Omental fat pad (tissue), 4 donors: ENCODE results near the gene PGBD5. TPM values are rescaled to one million over a fixed set of nuclear protein-coding genes. Genes with fewer than 3 reads are reported as not detected.

ENCODE experiments used
- ATAC-seq: fragments of 150-250 bp; one replicate; pipeline ENCODE4 v1.9.1; 2016; ENCODE audit warnings: mild to moderate bottlenecking, moderate library complexity; ENCODE audit not compliant: low FRiP score
- DNase-seq: peaks from one replicate; pipeline ENCODE4 v3.0.0-alpha.2; 2019; ENCODE audit warnings: low spot score
- total RNA-seq, 4 donors: library from RNA; depleted of rRNA; stranded (reverse); fragments of >200 nt; gene quantifications; one replicate each; pipeline ENCODE4 v1.1.0, GENCODE V29; 2016
- TF ChIP-seq, protein P1 (sequence below), 3 donors: fragments of 450-650 bp; IDR thresholded peaks; one replicate each; pipeline ENCODE4 v1.5.1; 2016 to 2017; ENCODE audit warnings: antibody characterized with exemption in 3 of 3, mild to moderate bottlenecking in 3 of 3, moderate library complexity in 2 of 3

The PGBD5 gene
- total RNA-seq, 4 donors from 2014 or later = 0.37 to 1.4 (median 0.60) TPM; not detected in 1

DNA sequence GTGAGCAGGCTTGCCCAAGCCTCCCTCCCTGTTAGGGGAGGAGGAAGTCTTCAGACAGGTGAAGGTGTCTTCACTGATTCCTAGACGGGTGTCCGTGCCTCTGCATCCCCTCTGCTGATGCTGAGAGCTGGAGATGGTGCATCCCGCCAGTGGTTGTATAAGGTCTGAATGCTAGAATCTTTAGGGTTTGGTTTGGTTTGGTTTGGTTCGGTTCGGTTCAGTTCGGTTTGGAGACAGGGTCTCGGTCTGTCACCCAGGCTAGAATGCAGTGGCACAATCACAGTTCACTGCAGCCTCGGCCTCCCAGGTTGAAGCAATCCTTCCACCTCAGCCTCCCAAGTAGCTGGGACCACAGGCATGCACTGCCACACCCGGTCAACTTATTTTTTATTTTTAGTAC is 153.6 kb downstream of the PGBD5 start:
- no peak for ATAC-seq
- no peak for DNase-seq
- TF ChIP-seq, protein P1, sequence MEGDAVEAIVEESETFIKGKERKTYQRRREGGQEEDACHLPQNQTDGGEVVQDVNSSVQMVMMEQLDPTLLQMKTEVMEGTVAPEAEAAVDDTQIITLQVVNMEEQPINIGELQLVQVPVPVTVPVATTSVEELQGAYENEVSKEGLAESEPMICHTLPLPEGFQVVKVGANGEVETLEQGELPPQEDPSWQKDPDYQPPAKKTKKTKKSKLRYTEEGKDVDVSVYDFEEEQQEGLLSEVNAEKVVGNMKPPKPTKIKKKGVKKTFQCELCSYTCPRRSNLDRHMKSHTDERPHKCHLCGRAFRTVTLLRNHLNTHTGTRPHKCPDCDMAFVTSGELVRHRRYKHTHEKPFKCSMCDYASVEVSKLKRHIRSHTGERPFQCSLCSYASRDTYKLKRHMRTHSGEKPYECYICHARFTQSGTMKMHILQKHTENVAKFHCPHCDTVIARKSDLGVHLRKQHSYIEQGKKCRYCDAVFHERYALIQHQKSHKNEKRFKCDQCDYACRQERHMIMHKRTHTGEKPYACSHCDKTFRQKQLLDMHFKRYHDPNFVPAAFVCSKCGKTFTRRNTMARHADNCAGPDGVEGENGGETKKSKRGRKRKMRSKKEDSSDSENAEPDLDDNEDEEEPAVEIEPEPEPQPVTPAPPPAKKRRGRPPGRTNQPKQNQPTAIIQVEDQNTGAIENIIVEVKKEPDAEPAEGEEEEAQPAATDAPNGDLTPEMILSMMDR (IDR thresholded peaks at IDR 0.05) = no peak

DNA sequence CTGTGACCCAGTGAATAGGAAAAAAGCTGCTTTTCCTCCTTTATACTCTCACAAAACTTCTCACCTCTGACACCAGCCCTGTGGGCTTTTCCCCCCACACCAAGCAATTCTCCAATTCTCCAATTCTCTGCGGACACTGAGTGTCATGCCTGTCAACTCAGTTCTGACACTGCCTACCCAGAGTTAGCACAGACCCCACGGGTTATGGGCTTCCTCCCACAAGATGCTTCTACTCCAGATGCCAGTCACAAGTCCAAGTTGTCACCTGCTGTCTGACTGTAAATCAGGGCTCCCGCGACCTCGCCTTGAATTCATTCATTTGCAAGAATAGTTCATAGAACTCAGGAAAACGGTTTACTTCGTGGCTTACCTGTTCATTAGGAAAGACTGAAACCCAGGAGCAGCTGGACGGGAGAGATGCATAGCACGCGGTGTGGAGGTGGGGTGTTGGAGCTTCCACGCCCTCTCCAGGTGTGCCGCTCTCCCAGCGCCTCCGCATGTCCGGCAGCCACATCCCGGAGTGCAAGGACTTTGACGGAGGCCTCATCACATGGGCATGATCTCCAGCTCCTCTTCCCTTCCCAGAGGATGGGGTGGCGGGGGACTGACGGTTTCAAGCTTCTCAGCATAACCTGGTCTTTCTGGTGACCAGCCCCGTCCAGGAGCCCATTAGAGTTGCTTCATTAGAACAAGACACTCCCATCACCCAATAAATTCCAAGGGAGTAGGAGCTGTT is 154.7 kb downstream of the PGBD5 start:
- ATAC-seq (no peak), DNase-seq (no peak)
- TF ChIP-seq, protein P1 (IDR thresholded peaks at IDR 0.05) = no peak

DNA sequence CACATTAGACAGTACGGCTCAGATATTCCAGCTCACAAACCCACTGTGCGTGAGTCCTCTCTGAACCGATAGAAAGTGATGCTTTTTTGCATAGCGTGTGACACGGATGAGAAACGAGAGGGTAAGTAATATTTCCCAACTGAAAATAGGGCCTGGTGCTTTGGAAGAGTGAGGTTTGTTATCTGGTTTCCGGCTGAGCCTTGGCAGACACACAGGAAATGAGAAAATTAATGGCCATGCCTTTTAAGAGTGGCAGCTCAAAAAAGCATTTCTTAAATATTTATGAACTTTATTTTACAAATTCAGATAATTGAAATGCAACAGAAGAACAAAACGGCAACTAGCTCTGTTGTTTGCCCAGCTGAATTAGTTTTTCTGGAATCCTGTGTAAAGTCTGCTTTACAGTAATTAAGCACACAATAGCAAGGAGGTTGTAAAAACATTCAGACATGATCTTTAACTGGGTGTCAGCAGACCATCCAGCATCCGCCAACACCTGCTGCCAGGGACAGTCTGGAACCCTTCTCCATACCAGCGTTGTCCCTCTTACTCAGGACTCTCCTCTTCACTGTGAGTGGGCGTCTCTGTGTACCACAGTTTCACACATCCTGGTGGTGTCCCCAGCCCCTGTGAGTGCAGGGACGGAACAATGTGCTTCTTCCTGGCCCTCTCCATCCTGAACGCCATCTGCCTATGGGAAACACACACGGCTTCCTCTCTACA is 155.4 kb downstream of the PGBD5 start:
- ATAC-seq (peak; percentile 27), DNase-seq (no peak)
- TF ChIP-seq, protein P1 (IDR thresholded peaks at IDR 0.05) = no peak

DNA sequence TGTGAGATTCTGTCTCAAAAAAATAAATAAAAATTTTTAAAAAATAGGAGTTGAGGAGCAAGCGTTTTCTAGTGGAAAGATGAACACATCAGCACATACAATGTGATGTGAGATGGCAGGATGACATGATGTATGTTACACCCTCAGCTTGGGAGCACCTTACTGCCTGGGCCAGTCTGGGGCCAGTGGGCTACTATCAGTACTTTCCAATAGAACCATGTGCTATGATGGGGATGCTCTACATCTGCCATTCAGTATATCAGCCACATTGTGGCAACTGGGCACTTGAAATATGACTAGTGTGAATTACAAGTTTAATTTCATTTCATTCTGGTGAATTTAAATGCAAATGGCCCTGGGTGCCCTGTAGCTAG is 156.0 kb downstream of the PGBD5 start:
- DNase-seq = no peak
- no peak for ATAC-seq
- TF ChIP-seq, protein P1 (IDR thresholded peaks at IDR 0.05) = no peak

DNA sequence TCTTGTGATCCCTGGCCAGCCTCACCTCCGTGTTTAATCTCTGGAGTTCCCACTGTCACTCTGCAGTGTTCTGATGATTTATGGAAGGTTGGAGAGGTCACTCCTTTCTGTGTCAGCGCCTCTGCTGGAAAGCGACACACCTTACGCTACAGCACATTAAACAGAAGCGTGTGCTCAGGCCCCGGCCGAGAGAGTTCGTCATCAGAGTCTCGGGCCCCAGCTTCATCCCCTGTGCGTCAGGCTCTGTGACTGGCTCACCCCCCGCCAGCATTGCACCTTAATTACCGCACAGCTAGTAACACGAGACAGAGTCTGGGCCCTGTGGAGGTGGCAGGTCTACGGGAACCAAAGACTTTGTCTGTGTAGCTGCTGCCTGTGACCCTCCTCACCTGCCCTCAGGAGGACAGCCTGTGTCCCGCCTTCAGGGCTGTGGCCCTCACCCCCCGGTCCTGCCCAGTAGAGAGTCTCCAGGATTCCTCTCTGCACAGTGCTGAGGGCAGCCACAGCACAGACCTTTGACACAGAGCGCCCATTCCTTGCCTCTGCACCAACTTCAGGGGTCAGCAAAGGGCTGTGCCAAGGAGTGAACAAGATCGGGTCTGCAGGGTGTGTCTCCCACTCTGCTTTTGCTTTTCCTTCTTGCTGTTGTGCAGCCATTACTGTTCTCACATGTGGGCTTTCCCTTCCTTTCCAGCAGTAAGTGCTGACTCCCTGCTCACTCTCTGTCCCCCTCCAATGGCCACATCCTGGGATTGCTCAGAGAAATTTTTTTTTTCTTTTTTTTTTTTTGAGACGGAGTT is 157.6 kb downstream of the PGBD5 start:
- ATAC-seq (peak; percentile 25), DNase-seq (no peak)
- TF ChIP-seq, protein P1 (IDR thresholded peaks at IDR 0.05) = no peak

DNA sequence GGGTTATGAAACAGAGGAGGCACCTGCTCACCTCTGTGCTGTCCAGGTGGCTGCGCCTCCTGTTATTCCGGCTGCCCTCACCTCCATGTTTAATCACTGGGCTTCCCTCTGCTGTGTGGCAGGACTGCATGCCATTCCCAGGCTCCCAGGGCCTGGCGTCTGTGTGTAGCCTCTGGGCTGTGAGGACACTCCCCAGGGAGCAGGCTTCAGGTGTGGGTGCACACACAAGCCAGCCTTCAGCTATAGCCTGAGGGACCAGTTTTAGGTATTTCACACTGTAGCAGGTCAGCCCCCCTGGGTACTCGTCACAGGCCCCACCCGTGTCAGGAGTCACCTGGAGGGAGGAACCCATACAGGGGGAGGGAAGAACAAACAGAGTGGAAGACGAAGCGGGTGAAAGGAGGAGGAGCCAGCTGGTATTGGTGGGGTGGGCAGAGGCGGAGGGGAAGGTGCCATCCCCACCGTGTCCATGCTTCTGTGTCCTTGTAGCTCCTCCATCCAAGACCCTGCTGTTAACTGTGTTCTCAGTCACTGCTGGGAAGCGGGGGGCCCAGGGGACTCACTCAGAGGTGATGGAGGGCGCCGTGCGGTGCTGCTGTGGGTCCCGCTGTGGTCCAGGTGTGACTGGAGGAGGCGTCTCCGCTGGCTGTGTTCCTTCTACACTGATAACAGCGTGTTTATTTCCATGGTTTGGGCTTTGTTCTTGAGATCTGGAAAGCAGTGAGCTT is 158.6 kb downstream of the PGBD5 start:
- no peak for DNase-seq
- no peak for ATAC-seq

More for the DNA sequence above, 158.6 kb downstream of the PGBD5 start:
- TF ChIP-seq, protein P1 (IDR thresholded peaks at IDR 0.05) = no peak
